Thyroid gland (tissue), 4 donors: ENCODE results near the gene MPEG1. TPM values are rescaled to one million over a fixed set of nuclear protein-coding genes. Genes with fewer than 3 reads are reported as not detected.
A peak's percentile ranks its signal among the peaks of the same experiment; 100 is the strongest.

ENCODE experiments used
- DNase-seq, 2 donors: peaks; one replicate each; pipeline ENCODE4 v3.0.0-alpha.2; 2019
- H3K27ac ChIP-seq, 3 donors: fragments of 200-600 bp; sonication (generic); 1 replicate in 2 of 3; 2 replicates in 1 of 3; pipeline ENCODE4 v1.5.1; 2016 to 2019; ENCODE audit warnings: mild to moderate bottlenecking in 1 of 3, moderate library complexity in 1 of 3
- H3K27me3 ChIP-seq: fragments of 200-600 bp; sonication (generic); one replicate; pipeline ENCODE4 v1.5.1; 2019
- H3K36me3 ChIP-seq, 2 donors: fragments of 200-600 bp; sonication (generic); one replicate each; pipeline ENCODE4 v1.5.1; 2016 to 2019
- H3K4me1 ChIP-seq, 2 donors: fragments of 200-600 bp; sonication (generic); one replicate each; pipeline ENCODE4 v1.5.1; 2017 to 2019
- H3K4me3 ChIP-seq, 3 donors: fragments of 200-600 bp; sonication (generic); replicated peaks in 1 of 3; 1 replicate in 2 of 3; 2 replicates in 1 of 3; pipeline ENCODE4 v1.5.1; 2016; ENCODE audit warnings: mild to moderate bottlenecking in 1 of 3
- H3K9me3 ChIP-seq: fragments of 200-600 bp; sonication (generic); one replicate; pipeline ENCODE4 v1.5.1; 2017
- CTCF ChIP-seq, 6 experiments: fragments of 200-600 bp in 3 of 6; fragments of 450-650 bp in 3 of 6; sonication (generic) in 3 of 6; IDR thresholded peaks; one replicate each; pipeline ENCODE4 v1.5.1; 2016 to 2019; ENCODE audit warnings: antibody characterized with exemption in 6 of 6, mild to moderate bottlenecking in 2 of 6, inconsistent platforms in 1 of 6, moderate library complexity in 1 of 6
- POLR2A ChIP-seq, 2 donors: fragments of 450-650 bp; IDR thresholded peaks; one replicate each; pipeline ENCODE4 v1.6.1; 2017; ENCODE audit warnings: antibody characterized with exemption in 2 of 2, mild to moderate bottlenecking in 2 of 2, moderate library complexity in 1 of 2
- WGBS, 2 donors: methylation state at CpG; one replicate each; pipeline ENCODE4 v1.1.5; 2017; 5-methylcytosine and 5-hydroxymethylcytosine counted together
- intact Hi-C: fragments of 100-400 bp; cut with DNase I; formaldehyde crosslinking; loops from one replicate; pipeline ENCODE4 v1.15.1; 2023
- total RNA-seq, 4 donors: library from RNA; depleted of rRNA; stranded (reverse); fragments of >200 nt; gene quantifications; one replicate each; pipeline ENCODE4 v1.2.3, GENCODE V29; 2016

Gene MPEG1
- total RNA-seq, 4 donors from 2014 or later: 5.8 to 16.3 (median 11.5) TPM

GRCh38 chr11:59205648-59206047 is 7.1 kb downstream of the MPEG1 start:
- H3K4me3 ChIP-seq: no peak overlapping the region
- no peak overlapping the region for H3K27ac ChIP-seq
- peaks cover 8 to 26% of the 10 kb centered on the region in 2 donors for H3K4me1 ChIP-seq
- TF ChIP-seq POLR2A (IDR thresholded peaks at IDR 0.05) (no peak), CTCF (IDR thresholded peaks at IDR 0.05) (no peak)
- intact Hi-C loops: loop anchor here (5.0 kb wide), 1 partner anchor 33 kb away; the partner anchor contains the start of gene DTX4
- H3K9me3 ChIP-seq: no peaks in the 10 kb centered on the region
- no peak for DNase-seq
- H3K27me3 ChIP-seq: no peaks in the 10 kb centered on the region
- peaks cover 11 to 19% of the 10 kb centered on the region in 2 donors for H3K36me3 ChIP-seq
- WGBS, 2 donors: 89 to 99% methylated on average over 7 of the region's 7 CpGs

GRCh38 chr11:59204746-59205145 is 8.0 kb downstream of the MPEG1 start:
- no peak for TF ChIP-seq POLR2A (IDR thresholded peaks at IDR 0.05)
- no peak for TF ChIP-seq CTCF (IDR thresholded peaks at IDR 0.05)
- WGBS, 2 donors: 96 to 100% methylated on average over 3 of the region's 3 CpGs
- intact Hi-C loops: loop anchor here (5.0 kb wide), 1 partner anchor 32 kb away; the partner anchor contains the start of gene DTX4
- H3K36me3 ChIP-seq: peaks cover 11 to 19% of the 10 kb centered on the region in 2 donors
- no peaks in the 10 kb centered on the region for H3K9me3 ChIP-seq
- no peak overlapping the region for H3K27ac ChIP-seq
- H3K4me1 ChIP-seq: peaks cover 8 to 23% of the 10 kb centered on the region in 2 donors
- DNase-seq: no peak
- H3K4me3 ChIP-seq: no peak overlapping the region
- no peaks in the 10 kb centered on the region for H3K27me3 ChIP-seq

GRCh38 chr11:59201353-59201752 is 11.4 kb downstream of the MPEG1 start:
- no peaks in the 10 kb centered on the region for H3K27me3 ChIP-seq
- no peak for DNase-seq
- no peak for TF ChIP-seq POLR2A (IDR thresholded peaks at IDR 0.05)
- peak in 1 of 6 experiments; percentile 6 for TF ChIP-seq CTCF (IDR thresholded peaks at IDR 0.05)
- peaks cover 11 to 25% of the 10 kb centered on the region in 2 donors for H3K36me3 ChIP-seq
- no peaks in the 10 kb centered on the region for H3K9me3 ChIP-seq
- peaks cover 7 to 8% of the 10 kb centered on the region in 2 donors for H3K4me1 ChIP-seq
- 96 to 100% methylated on average over 3 of the region's 3 CpGs for WGBS, 2 donors
- no peak overlapping the region for H3K4me3 ChIP-seq
- intact Hi-C loops: no loop called here
- no peak overlapping the region for H3K27ac ChIP-seq

GRCh38 chr11:59200423-59200746 is 12.3 kb downstream of the MPEG1 start:
- no peak for DNase-seq
- H3K4me1 ChIP-seq: peaks cover 7 to 8% of the 10 kb centered on the region in 2 donors
- 59 to 78% methylated on average over 4 of the region's 4 CpGs for WGBS, 2 donors
- H3K36me3 ChIP-seq: peaks cover 8 to 32% of the 10 kb centered on the region in 2 donors
- H3K9me3 ChIP-seq: no peaks in the 10 kb centered on the region
- no peaks in the 10 kb centered on the region for H3K27me3 ChIP-seq
- H3K4me3 ChIP-seq: no peak overlapping the region
- intact Hi-C loops: no loop called here
- H3K27ac ChIP-seq: no peak overlapping the region
- TF ChIP-seq POLR2A (IDR thresholded peaks at IDR 0.05) (no peak), CTCF (IDR thresholded peaks at IDR 0.05) (no peak)

- no peak for DNase-seq
- Histone ChIP-seq H3K36me3 (peaks cover 3 to 27% of the 10 kb centered on the region in 2 donors), H3K27ac (no peak overlapping the region), H3K4me1 (peaks cover 7 to 8% of the 10 kb centered on the region in 2 donors), H3K9me3 (no peaks in the 10 kb centered on the region), H3K27me3 (no peaks in the 10 kb centered on the region), H3K4me3 (no peak overlapping the region)
- intact Hi-C loops: loop anchor here (5.0 kb wide), 1 partner anchor 88 kb away; no protein-coding TSS in a partner anchor
- 87 to 89% methylated on average over 14 of the region's 14 CpGs for WGBS, 2 donors
- TF ChIP-seq POLR2A (IDR thresholded peaks at IDR 0.05): no peak
- no peak for TF ChIP-seq CTCF (IDR thresholded peaks at IDR 0.05)
Measured at GRCh38 chr11:59199546-59200422, 12.9 kb downstream of the MPEG1 start.
